ENCODE results near the gene CSGALNACT2.

Gene CSGALNACT2

GRCh38 chr10:43200538-43201390 lies 62.5 kb downstream of the CSGALNACT2 start:
- in situ Hi-C loops (cut with HindIII; ENCODE audit: low sequenced_read_pairs): no loop called here

GRCh38 chr10:43201545-43202131 lies 63.4 kb downstream of the CSGALNACT2 start:
- in situ Hi-C loops (cut with HindIII; ENCODE audit: low sequenced_read_pairs): no loop called here

- in situ Hi-C loops (cut with HindIII; ENCODE audit: low sequenced_read_pairs): no loop called here
Measured at GRCh38 chr10:43202224-43202656, 64.0 kb downstream of the CSGALNACT2 start.

GRCh38 chr10:43202657-43203447 lies 64.6 kb downstream of the CSGALNACT2 start:
- in situ Hi-C loops (cut with HindIII; ENCODE audit: low sequenced_read_pairs): no loop called here

- in situ Hi-C loops (cut with HindIII; ENCODE audit: low sequenced_read_pairs): no loop called here
Measured at GRCh38 chr10:43203448-43204041, 65.3 kb downstream of the CSGALNACT2 start.

- in situ Hi-C loops (cut with HindIII; ENCODE audit: low sequenced_read_pairs): no loop called here
Measured at GRCh38 chr10:43204042-43204942, 66.0 kb downstream of the CSGALNACT2 start.

- in situ Hi-C loops (cut with HindIII; ENCODE audit: low sequenced_read_pairs): no loop called here
Measured at GRCh38 chr10:43204943-43205671, 66.9 kb downstream of the CSGALNACT2 start.

GRCh38 chr10:43205681-43206390 lies 67.6 kb downstream of the CSGALNACT2 start:
- in situ Hi-C loops (cut with HindIII; ENCODE audit: low sequenced_read_pairs): no loop called here

GRCh38 chr10:43206391-43207235 lies 68.4 kb downstream of the CSGALNACT2 start:
- in situ Hi-C loops (cut with HindIII; ENCODE audit: low sequenced_read_pairs): no loop called here

GRCh38 chr10:43208147-43209073 lies 70.2 kb downstream of the CSGALNACT2 start:
- in situ Hi-C loops (cut with HindIII; ENCODE audit: low sequenced_read_pairs): no loop called here

GRCh38 chr10:43209074-43209455 lies 70.8 kb downstream of the CSGALNACT2 start:
- in situ Hi-C loops (cut with HindIII; ENCODE audit: low sequenced_read_pairs): no loop called here

GRCh38 chr10:43209651-43210141 lies 71.5 kb downstream of the CSGALNACT2 start:
- in situ Hi-C loops (cut with HindIII; ENCODE audit: low sequenced_read_pairs): no loop called here

GRCh38 chr10:43210556-43210955 lies 72.3 kb downstream of the CSGALNACT2 start:
- in situ Hi-C loops (cut with HindIII; ENCODE audit: low sequenced_read_pairs): no loop called here

- in situ Hi-C loops (cut with HindIII; ENCODE audit: low sequenced_read_pairs): no loop called here
Measured at GRCh38 chr10:43211030-43211429, 72.8 kb downstream of the CSGALNACT2 start.

GRCh38 chr10:43211431-43212042 lies 73.3 kb downstream of the CSGALNACT2 start:
- in situ Hi-C loops (cut with HindIII; ENCODE audit: low sequenced_read_pairs): no loop called here

GRCh38 chr10:43212043-43212721 lies 73.9 kb downstream of the CSGALNACT2 start:
- in situ Hi-C loops (cut with HindIII; ENCODE audit: low sequenced_read_pairs): no loop called here
